ENCODE data around the gene LIPF. TPM values are rescaled to one million over a fixed set of nuclear protein-coding genes. Genes with fewer than 3 reads are reported as not detected.
"Not testable (repeated sequence)": the region's sequence is repeated elsewhere in the genome, so short reads cannot be mapped to it uniquely, and the experiment has no call there.

LIPF gene
- total RNA-seq, 2 experiments from 2014 or later: not detected

- ChIA-PET CTCF (interaction anchor here (0.8 kb wide), 1 partner anchor 13 kb away, joined by 3 read pairs; no protein-coding TSS in a partner anchor), POLR2A (no interaction called here)
- no peak overlapping the region for H3K27ac Mint-ChIP-seq
- no peaks in the 10 kb centered on the region for H3K4me1 Mint-ChIP-seq (ENCODE audit: low read depth)
- DNase-seq (no peak), ATAC-seq (no peak)
- H3K4me3 Mint-ChIP-seq: no peak overlapping the region
- H3K9me3 Mint-ChIP-seq (ENCODE audit: insufficient read depth): no peaks in the 10 kb centered on the region
- H3K36me3 Mint-ChIP-seq (ENCODE audit: low read depth): no peaks in the 10 kb centered on the region
- peaks cover 8% of the 10 kb centered on the region for H3K27me3 Mint-ChIP-seq (ENCODE audit: low read depth)
These were observed 11.6 kb upstream of the LIPF start for GRCh38 chr10:88652616-88653015.

- CTCF ChIA-PET: no interaction called here
These were observed 6.3 kb upstream of the LIPF start for GRCh38 chr10:88657901-88658300.

GRCh38 chr10:88659725-88660597 is 4.3 kb upstream of the LIPF start:
- H3K36me3 Mint-ChIP-seq (ENCODE audit: low read depth): no peaks in the 10 kb centered on the region
- H3K9me3 Mint-ChIP-seq (ENCODE audit: insufficient read depth): no peaks in the 10 kb centered on the region
- no peak overlapping the region for H3K27ac Mint-ChIP-seq
- ChIA-PET POLR2A (no interaction called here), CTCF (no interaction called here)
- H3K4me3 Mint-ChIP-seq: no peak overlapping the region
- DNase-seq (no peak), ATAC-seq (no peak)
- H3K4me1 Mint-ChIP-seq (ENCODE audit: low read depth): no peaks in the 10 kb centered on the region
- peaks cover 8% of the 10 kb centered on the region for H3K27me3 Mint-ChIP-seq (ENCODE audit: low read depth)

More at GRCh38 chr10:88657901-88658300, 6.3 kb upstream of the LIPF start:
- Mint-ChIP-seq H3K27ac (no peak overlapping the region), H3K4me3 (no peak overlapping the region), H3K9me3 (ENCODE audit: insufficient read depth) (no peaks in the 10 kb centered on the region), H3K27me3 (ENCODE audit: low read depth) (peaks cover 10% of the 10 kb centered on the region), H3K4me1 (ENCODE audit: low read depth) (no peaks in the 10 kb centered on the region), H3K36me3 (ENCODE audit: low read depth) (no peaks in the 10 kb centered on the region)
- no peak for ATAC-seq
- no peak for DNase-seq
- POLR2A ChIA-PET: no interaction called here

- Mint-ChIP-seq H3K27me3 (ENCODE audit: low read depth) (peaks cover 7% of the 10 kb centered on the region), H3K36me3 (ENCODE audit: low read depth) (no peaks in the 10 kb centered on the region), H3K4me1 (ENCODE audit: low read depth) (no peaks in the 10 kb centered on the region), H3K9me3 (ENCODE audit: insufficient read depth) (no peaks in the 10 kb centered on the region), H3K27ac (no peak overlapping the region), H3K4me3 (no peak overlapping the region)
- CTCF ChIA-PET: no interaction called here
- DNase-seq (no peak), ATAC-seq (no peak)
- POLR2A ChIA-PET: no interaction called here
These were observed 3.7 kb upstream of the LIPF start for GRCh38 chr10:88660598-88660884.

GRCh38 chr10:88661018-88661417 is 3.2 kb upstream of the LIPF start:
- ChIA-PET POLR2A (no interaction called here), CTCF (no interaction called here)
- H3K4me3 Mint-ChIP-seq: no peak overlapping the region
- no peaks in the 10 kb centered on the region for H3K4me1 Mint-ChIP-seq (ENCODE audit: low read depth)
- no peaks in the 10 kb centered on the region for H3K36me3 Mint-ChIP-seq (ENCODE audit: low read depth)
- no peaks in the 10 kb centered on the region for H3K9me3 Mint-ChIP-seq (ENCODE audit: insufficient read depth)
- H3K27ac Mint-ChIP-seq: no peak overlapping the region
- H3K27me3 Mint-ChIP-seq (ENCODE audit: low read depth): peaks cover 7% of the 10 kb centered on the region
- DNase-seq (no peak), ATAC-seq (no peak)

GRCh38 chr10:88661577-88661976 is 2.7 kb upstream of the LIPF start:
- Mint-ChIP-seq H3K27me3 (ENCODE audit: low read depth) (peaks cover 6% of the 10 kb centered on the region), H3K36me3 (ENCODE audit: low read depth) (no peaks in the 10 kb centered on the region), H3K4me3 (no peak overlapping the region), H3K27ac (no peak overlapping the region), H3K4me1 (ENCODE audit: low read depth) (no peaks in the 10 kb centered on the region), H3K9me3 (ENCODE audit: insufficient read depth) (no peaks in the 10 kb centered on the region)
- DNase-seq (no peak), ATAC-seq (no peak)
- CTCF ChIA-PET: no interaction called here
- POLR2A ChIA-PET: no interaction called here

- H3K9me3 Mint-ChIP-seq (ENCODE audit: insufficient read depth); CTCF ChIA-PET; H3K4me1 Mint-ChIP-seq (ENCODE audit: low read depth); H3K27ac Mint-ChIP-seq; DNase-seq; ATAC-seq; POLR2A ChIA-PET; H3K27me3 Mint-ChIP-seq (ENCODE audit: low read depth); H3K36me3 Mint-ChIP-seq (ENCODE audit: low read depth); H3K4me3 Mint-ChIP-seq: not testable (repeated sequence)
These were observed 1.1 kb upstream of the LIPF start for GRCh38 chr10:88663153-88663552.

- ChIA-PET POLR2A (no interaction called here), CTCF (interaction anchor here (1.1 kb wide), 1 partner anchor 549 kb away, joined by 3 read pairs; no protein-coding TSS in a partner anchor)
- H3K27ac Mint-ChIP-seq: no peak overlapping the region
- no peak overlapping the region for H3K4me3 Mint-ChIP-seq
- peaks cover under 1% of the 10 kb centered on the region for H3K27me3 Mint-ChIP-seq (ENCODE audit: low read depth)
- H3K36me3 Mint-ChIP-seq (ENCODE audit: low read depth): no peaks in the 10 kb centered on the region
- no peaks in the 10 kb centered on the region for H3K9me3 Mint-ChIP-seq (ENCODE audit: insufficient read depth)
- H3K4me1 Mint-ChIP-seq (ENCODE audit: low read depth): peaks cover 6% of the 10 kb centered on the region
- ATAC-seq (no peak), DNase-seq (no peak)
These were observed 4.2 kb downstream of the LIPF start for GRCh38 chr10:88668465-88668864.

GRCh38 chr10:88670497-88670896 is 6.3 kb downstream of the LIPF start:
- Mint-ChIP-seq H3K27me3 (ENCODE audit: low read depth) (peaks cover 3% of the 10 kb centered on the region), H3K36me3 (ENCODE audit: low read depth) (no peaks in the 10 kb centered on the region), H3K4me1 (ENCODE audit: low read depth) (peaks cover 6% of the 10 kb centered on the region), H3K9me3 (ENCODE audit: insufficient read depth) (no peaks in the 10 kb centered on the region), H3K27ac (no peak overlapping the region), H3K4me3 (no peak overlapping the region)
- no peak for DNase-seq
- POLR2A ChIA-PET: no interaction called here
- CTCF ChIA-PET: interaction anchor here (0.6 kb wide), 1 partner anchor 1148 kb away, joined by 3 read pairs; no protein-coding TSS in a partner anchor
- ATAC-seq: no peak

- Mint-ChIP-seq H3K27me3 (ENCODE audit: low read depth) (peaks cover 3% of the 10 kb centered on the region), H3K36me3 (ENCODE audit: low read depth) (no peaks in the 10 kb centered on the region), H3K27ac (no peak overlapping the region), H3K4me3 (no peak overlapping the region), H3K9me3 (ENCODE audit: insufficient read depth) (no peaks in the 10 kb centered on the region), H3K4me1 (ENCODE audit: low read depth) (peaks cover 6% of the 10 kb centered on the region)
- ChIA-PET CTCF (no interaction called here), POLR2A (no interaction called here)
- ATAC-seq (no peak), DNase-seq (no peak)
These were observed 7.8 kb downstream of the LIPF start for GRCh38 chr10:88672041-88672440.

GRCh38 chr10:88676283-88677060 is 12.2 kb downstream of the LIPF start:
- DNase-seq: no peak
- no peak overlapping the region for H3K27ac Mint-ChIP-seq
- ChIA-PET POLR2A (no interaction called here), CTCF (interaction anchor here (1.3 to 3.3 kb wide), 2 partner anchors 11 to 17 kb away, joined by 3 to 21 read pairs; no protein-coding TSS in a partner anchor)
- H3K4me1 Mint-ChIP-seq (ENCODE audit: low read depth): no peaks in the 10 kb centered on the region
- no peaks in the 10 kb centered on the region for H3K9me3 Mint-ChIP-seq (ENCODE audit: insufficient read depth)
- H3K27me3 Mint-ChIP-seq (ENCODE audit: low read depth): peaks cover 11% of the 10 kb centered on the region
- no peak for ATAC-seq
- H3K4me3 Mint-ChIP-seq: no peak overlapping the region
- no peaks in the 10 kb centered on the region for H3K36me3 Mint-ChIP-seq (ENCODE audit: low read depth)

- ATAC-seq (no peak), DNase-seq (no peak)
- ChIA-PET CTCF (no interaction called here), POLR2A (no interaction called here)
- Mint-ChIP-seq H3K27me3 (ENCODE audit: low read depth) (peaks cover 13% of the 10 kb centered on the region), H3K9me3 (ENCODE audit: insufficient read depth) (no peaks in the 10 kb centered on the region), H3K4me3 (no peak overlapping the region), H3K36me3 (ENCODE audit: low read depth) (no peaks in the 10 kb centered on the region), H3K4me1 (ENCODE audit: low read depth) (no peaks in the 10 kb centered on the region), H3K27ac (no peak overlapping the region)
These were observed 16.7 kb downstream of the LIPF start for GRCh38 chr10:88680958-88681357.

All from activated CD8-positive, alpha-beta T cell treated with anti-CD3 and anti-CD28 coated beads, Interleukin-2, amount 10 ng/mL, durations not matched to agents 7 days and 5 days (primary cell).